K562 (cell line): Measurements from ENCODE around the gene LPCAT3. TPM values are rescaled to one million over a fixed set of nuclear protein-coding genes. Genes with fewer than 3 reads are reported as not detected.

Source experiments
- ATAC-seq: fragments of 200-7000 bp; cut with Tn5 transposase; 3 replicates; pipeline ENCODE4 v1.9.1; 2020; ENCODE audit warnings: moderate library complexity
- BruUV-seq: library from RNA; stranded (reverse); fragments of 400-500 nt; replicated peaks from 2 replicates; lab custom pipeline; 2021; lab: Mats Ljungman, UMichigan
- CTCF ChIA-PET: fragments of 300-600 bp; formaldehyde crosslinking; extraction: SDS; loops from one replicate; lab custom pipeline; 2021; ENCODE audit warnings: low intra/inter-chr PET ratio; lab: Yijun Ruan, JAX
- POLR2A ChIA-PET: fragments of 300-600, 350-650 bp; sonication (Branson Sonifier 250); formaldehyde crosslinking; extraction: SDS; loops from one replicate; lab custom pipeline; 2021; ENCODE audit warnings: antibody characterized with exemption, inconsistent platforms; lab: Yijun Ruan, JAX
- DNase-seq, 4 experiments: peaks; one replicate each; pipeline versions ENCODE4 v3.0.0 to v3.0.0-alpha.2; 2011 to 2018; ENCODE audit warnings: low spot score in 3 of 4, mixed read lengths in 3 of 4; ENCODE audit errors: extremely low read depth in 1 of 4
- FAIRE-seq: peaks from 2 replicates; lab custom pipeline; 2011; peaks lifted over from hg19 to GRCh38; lab: Jason Lieb, UNC
- H2AFZ ChIP-seq: 2 replicates; pipeline ENCODE4 v1.6.0; 2011; ENCODE audit warnings: low read depth, low read length, control low read depth, inconsistent platforms
- H3K27ac ChIP-seq: fragments of 200-600 bp; 3 replicates; pipeline ENCODE4 v1.8.0; 2011; ENCODE audit warnings: low read depth, mild to moderate bottlenecking, control low read depth, inconsistent platforms, low read length, moderate library complexity, mixed read lengths; ENCODE audit errors: extremely low read depth
- H3K27me3 ChIP-seq, 2 experiments: fragments of 300-600 bp in 1 of 2; 2 replicates in 1 of 2; 3 replicates in 1 of 2; pipeline versions ENCODE4 v1.6.0 to v1.8.0; 2011; ENCODE audit warnings: inconsistent platforms in 2 of 2, low read length in 2 of 2, mild to moderate bottlenecking in 1 of 2, mixed read lengths in 1 of 2, moderate library complexity in 1 of 2; ENCODE audit not compliant: control insufficient read depth in 2 of 2, insufficient read depth in 2 of 2
- H3K36me3 ChIP-seq: fragments of 300-600 bp; 3 replicates; pipeline ENCODE4 v1.8.0; 2011; ENCODE audit warnings: mild to moderate bottlenecking, low read length, inconsistent platforms; ENCODE audit not compliant: control insufficient read depth, insufficient read depth
- H3K4me1 ChIP-seq, 2 experiments: fragments of 200-600 bp in 1 of 2; replicated peaks in 1 of 2; 2 replicates in 1 of 2; 3 replicates in 1 of 2; pipeline versions ENCODE4 v1.5.1 to v1.8.0; 2011; ENCODE audit warnings: inconsistent platforms in 2 of 2, low read length in 2 of 2, mild to moderate bottlenecking in 1 of 2, mixed read lengths in 1 of 2, moderate library complexity in 1 of 2; ENCODE audit not compliant: control insufficient read depth in 2 of 2, insufficient read depth in 2 of 2
- H3K4me2 ChIP-seq: 2 replicates; pipeline ENCODE4 v1.6.1; 2011; ENCODE audit warnings: low read length, control low read depth, inconsistent platforms, mixed read lengths; ENCODE audit not compliant: insufficient read depth
- H3K4me3 ChIP-seq: fragments of 200-600 bp; sonication (generic), shearing (Covaris generic); 2 replicates; pipeline ENCODE4 v1.5.1; 2016; ENCODE audit warnings: control low read depth, inconsistent platforms
- H3K79me2 ChIP-seq: fragments of 200-600 bp; 3 replicates; pipeline ENCODE4 v1.8.0; 2011; ENCODE audit warnings: low read length, inconsistent platforms; ENCODE audit not compliant: control insufficient read depth, insufficient read depth
- H3K9ac ChIP-seq, 2 experiments: 2 replicates each; pipeline versions ENCODE4 v1.6.0 to v1.6.1; 2011; ENCODE audit warnings: low read depth in 2 of 2, low read length in 2 of 2, control low read depth in 1 of 2, inconsistent platforms in 1 of 2, mild to moderate bottlenecking in 1 of 2, mixed read lengths in 1 of 2; ENCODE audit not compliant: insufficient read depth in 1 of 2
- H3K9me1 ChIP-seq: one replicate; pipeline ENCODE4 v1.6.0; 2011; ENCODE audit warnings: inconsistent platforms, mild to moderate bottlenecking, low read length, moderate library complexity; ENCODE audit not compliant: control insufficient read depth, insufficient read depth
- H3K9me3 ChIP-seq: replicated peaks from 2 replicates; pipeline ENCODE4 v1.5.1; 2011; ENCODE audit warnings: low read depth, low read length, inconsistent platforms; ENCODE audit not compliant: control insufficient read depth, insufficient read depth
- H4K20me1 ChIP-seq: replicated peaks from 2 replicates; pipeline ENCODE4 v1.6.1; 2011; ENCODE audit warnings: low read length, inconsistent platforms, mixed read lengths; ENCODE audit not compliant: control insufficient read depth, insufficient read depth
- BCOR ChIP-seq: fragments of 450-650 bp; IDR thresholded peaks from 2 replicates; pipeline ENCODE4 v1.6.1; 2016
- SP1 ChIP-seq: sonication (generic); formaldehyde crosslinking; IDR thresholded peaks from 2 replicates; pipeline ENCODE4 v1.8.1; 2022; ENCODE audit warnings: mild to moderate bottlenecking, missing genetic modification reagents
- ZKSCAN1 ChIP-seq: fragments of 150-350 bp; IDR thresholded peaks from 2 replicates; pipeline ENCODE4 v1.6.1; 2016; ENCODE audit warnings: low read depth, low read length
- WGBS: fragments of 100-300 bp; shearing (Covaris generic); methylation state at CpG from one replicate; pipeline ENCODE4 v1.1.6; 2016; ENCODE audit warnings: low coverage, mixed read lengths; ENCODE audit not compliant: insufficient coverage; ENCODE audit errors: missing lambda C conversion rate; 5-methylcytosine and 5-hydroxymethylcytosine counted together
- in situ Hi-C: fragments of 300-500 bp; cut with MboI; formaldehyde crosslinking; loops from 4 replicates; pipeline ENCODE4 v1.15.0; 2018; ENCODE audit warnings: inconsistent platforms, mixed read lengths
- intact Hi-C: fragments of 100-400 bp; cut with micrococcal nuclease; formaldehyde crosslinking; loops from 2 replicates; pipeline ENCODE4 v1.14.2; 2022
- polyA plus RNA-seq, 8 experiments: library from polyadenylated mRNA; depleted of rRNA in 4 of 8; stranded (reverse) in 5 of 8; unstranded in 3 of 8; fragments of >200 nt; fragmentation: Nextera tagmentation in 2 of 8; fragmentation: Illumina TruSeq in 1 of 8; extraction: Ambion mirVana in 2 of 8; extraction: Trizol in 1 of 8; gene quantifications; 2 replicates each; pipeline versions ENCODE4 v1.2.1 to v1.2.3, GENCODE V29; 2011 to 2014; ENCODE audit warnings: inconsistent platforms in 1 of 8, missing spikeins in 1 of 8
- total RNA-seq, 7 experiments: library from RNA; depleted of rRNA in 6 of 7; stranded (reverse); fragments of >200 nt in 6 of 7; fragmentation: Illumina TruSeq in 2 of 7; extraction: Trizol in 2 of 7; gene quantifications; 2 replicates each; pipeline versions ENCODE4 v1.2.1 to v1.2.3, GENCODE V29; 2011 to 2021; ENCODE audit warnings: low replicate concordance in 1 of 7
- TF ChIP-seq, protein P1 (sequence below): sonication (generic); formaldehyde crosslinking; IDR thresholded peaks from 2 replicates; pipeline ENCODE4 v1.8.1; 2023; ENCODE audit warnings: mild to moderate bottlenecking, missing genetic modification reagents

LPCAT3 gene
- total and polyA plus RNA-seq, 9 of the 15 experiments (the other 6 are each of a cell fraction or from before 2014, with no cell fraction given), result 4.9 to 52.5 (median 25.3) TPM

- Histone ChIP-seq H3K9ac (peak overlapping the region in 1 of 2 experiments; percentile 15; a peak in 2 of 4 replicates), H3K79me2 (no peaks in the 10 kb centered on the region), H3K4me2 (no peak overlapping the region), H2AFZ (peak overlapping the region; percentile 24; the same call in 1 of the 2 replicates)
- FAIRE-seq, result no peak
- no TSS peak for BruUV-seq
- POLR2A ChIA-PET, result interaction anchor here (0.6 to 1.2 kb wide), 4 partner anchors 10 to 72 kb away, joined by 3 to 7 read pairs (median 4); partner anchors contain the start of genes C12orf57 and RNU7-1
- CTCF ChIA-PET, result no interaction called here
- in situ Hi-C loops, result no loop called here
- TF ChIP-seq, protein P1, sequence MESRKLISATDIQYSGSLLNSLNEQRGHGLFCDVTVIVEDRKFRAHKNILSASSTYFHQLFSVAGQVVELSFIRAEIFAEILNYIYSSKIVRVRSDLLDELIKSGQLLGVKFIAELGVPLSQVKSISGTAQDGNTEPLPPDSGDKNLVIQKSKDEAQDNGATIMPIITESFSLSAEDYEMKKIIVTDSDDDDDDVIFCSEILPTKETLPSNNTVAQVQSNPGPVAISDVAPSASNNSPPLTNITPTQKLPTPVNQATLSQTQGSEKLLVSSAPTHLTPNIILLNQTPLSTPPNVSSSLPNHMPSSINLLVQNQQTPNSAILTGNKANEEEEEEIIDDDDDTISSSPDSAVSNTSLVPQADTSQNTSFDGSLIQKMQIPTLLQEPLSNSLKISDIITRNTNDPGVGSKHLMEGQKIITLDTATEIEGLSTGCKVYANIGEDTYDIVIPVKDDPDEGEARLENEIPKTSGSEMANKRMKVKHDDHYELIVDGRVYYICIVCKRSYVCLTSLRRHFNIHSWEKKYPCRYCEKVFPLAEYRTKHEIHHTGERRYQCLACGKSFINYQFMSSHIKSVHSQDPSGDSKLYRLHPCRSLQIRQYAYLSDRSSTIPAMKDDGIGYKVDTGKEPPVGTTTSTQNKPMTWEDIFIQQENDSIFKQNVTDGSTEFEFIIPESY (CRISPR knock-in tag), result peak; percentile 13; the same call in 1 of the 2 replicates
- no peak for TF ChIP-seq SP1 (CRISPR knock-in tag)
- peak; percentile 53; the same call in 1 of the 2 replicates for TF ChIP-seq ZKSCAN1
- 0 out of 2 replicates have a peak, but pooled peaks have one; percentile 21 for TF ChIP-seq BCOR
- TF ChIP-seq, all 486 proteins: peak for 3
- Histone ChIP-seq H3K9me3 (no peaks in the 10 kb centered on the region), H4K20me1 (no peaks in the 10 kb centered on the region), H3K4me1 (peaks cover 8 to 56% of the 10 kb centered on the region in 2 experiments), H3K27ac (0 out of 3 replicates have a peak overlapping the region, but pooled peaks have one; percentile 22), H3K27me3 (no peaks in the 10 kb centered on the region), H3K4me3 (no peak overlapping the region), H3K9me1 (no peaks in the 10 kb centered on the region), H3K36me3 (no peaks in the 10 kb centered on the region)
- 80% methylated on average over 19 of the region's 21 CpGs for WGBS
- no peak for ATAC-seq
- intact Hi-C loops, result no loop called here
- DNase-seq, result no peak
Observed at GRCh38 chr12:6954316-6955107, 63.8 kb downstream of the LPCAT3 start.
